Fibroblast of lung (primary cell): ENCODE data around the gene TAMALIN.

ENCODE experiments used
- EZH2 ChIP-seq: IDR thresholded peaks from 2 replicates; pipeline ENCODE4 v1.5.1; 2012; ENCODE audit warnings: low read length, control low read depth, mild to moderate bottlenecking; ENCODE audit errors: missing control alignments
- TF ChIP-seq, protein P1 (sequence below), 2 donors: IDR thresholded peaks in 1 of 2; conservative IDR thresholded peaks in 1 of 2; 1 replicate in 1 of 2; 2 replicates in 1 of 2; pipeline ENCODE4 v1.5.1; 2011 to 2012; ENCODE audit warnings: low read length in 2 of 2, control low read depth in 1 of 2, inconsistent platforms in 1 of 2, low read depth in 1 of 2, mild to moderate bottlenecking in 1 of 2

- TF ChIP-seq, protein P1, sequence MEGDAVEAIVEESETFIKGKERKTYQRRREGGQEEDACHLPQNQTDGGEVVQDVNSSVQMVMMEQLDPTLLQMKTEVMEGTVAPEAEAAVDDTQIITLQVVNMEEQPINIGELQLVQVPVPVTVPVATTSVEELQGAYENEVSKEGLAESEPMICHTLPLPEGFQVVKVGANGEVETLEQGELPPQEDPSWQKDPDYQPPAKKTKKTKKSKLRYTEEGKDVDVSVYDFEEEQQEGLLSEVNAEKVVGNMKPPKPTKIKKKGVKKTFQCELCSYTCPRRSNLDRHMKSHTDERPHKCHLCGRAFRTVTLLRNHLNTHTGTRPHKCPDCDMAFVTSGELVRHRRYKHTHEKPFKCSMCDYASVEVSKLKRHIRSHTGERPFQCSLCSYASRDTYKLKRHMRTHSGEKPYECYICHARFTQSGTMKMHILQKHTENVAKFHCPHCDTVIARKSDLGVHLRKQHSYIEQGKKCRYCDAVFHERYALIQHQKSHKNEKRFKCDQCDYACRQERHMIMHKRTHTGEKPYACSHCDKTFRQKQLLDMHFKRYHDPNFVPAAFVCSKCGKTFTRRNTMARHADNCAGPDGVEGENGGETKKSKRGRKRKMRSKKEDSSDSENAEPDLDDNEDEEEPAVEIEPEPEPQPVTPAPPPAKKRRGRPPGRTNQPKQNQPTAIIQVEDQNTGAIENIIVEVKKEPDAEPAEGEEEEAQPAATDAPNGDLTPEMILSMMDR (conservative IDR thresholded peaks at IDR 0.05 in 1 of 2, IDR thresholded peaks at IDR 0.05 in 1 of 2; ENCODE audit: low read depth in 1 of 2, low read length in 2 of 2) = no peak
- no peak for TF ChIP-seq EZH2
Observed at GRCh38 chr12:52058631-52059361, 52.0 kb downstream of the TAMALIN start.
